IMR-90 (cell line): ENCODE data around the gene GPA33. TPM values are rescaled to one million over a fixed set of nuclear protein-coding genes. Genes with fewer than 3 reads are reported as not detected.

Experiments
- ATAC-seq: fragments of 200-7000 bp; cut with Tn5 transposase; 2 replicates; pipeline ENCODE4 v1.9.1; 2020; ENCODE audit warnings: low read depth, mild to moderate bottlenecking, moderate library complexity
- BruUV-seq: library from RNA; stranded (reverse); fragments of 400-500 nt; replicated peaks from 2 replicates; lab custom pipeline; 2021; lab: Mats Ljungman, UMichigan
- CTCF ChIA-PET: fragments of 300-600 bp; formaldehyde crosslinking; extraction: SDS; loops from one replicate; lab custom pipeline; 2021; ENCODE audit warnings: antibody characterized with exemption; lab: Yijun Ruan, JAX
- POLR2A ChIA-PET: fragments of 300-600 bp; sonication (Branson Sonifier 250); formaldehyde crosslinking; loops from one replicate; lab custom pipeline; 2022; ENCODE audit warnings: antibody characterized with exemption; ENCODE audit not compliant: unreplicated experiment; lab: Charles Lee
- DNase-seq: peaks from one replicate; pipeline ENCODE4 v3.0.0; 2013
- H2AFZ ChIP-seq: replicated peaks from 2 replicates; pipeline ENCODE3; 2013; ENCODE audit warnings: low read length, mild to moderate bottlenecking; ENCODE audit not compliant: poor library complexity
- H2AK5ac ChIP-seq: 2 replicates; pipeline ENCODE4 v1.6.1; 2013; ENCODE audit warnings: low read depth, low read length, inconsistent platforms
- H2AK9ac ChIP-seq: replicated peaks from 2 replicates; pipeline ENCODE3; 2013; ENCODE audit warnings: mild to moderate bottlenecking, low read depth, low read length, moderate library complexity; ENCODE audit not compliant: poor library complexity
- H2BK120ac ChIP-seq: 2 replicates; pipeline ENCODE4 v1.6.1; 2013; ENCODE audit warnings: low read depth, low read length, inconsistent platforms
- H2BK15ac ChIP-seq: 3 replicates; pipeline ENCODE4 v1.6.1; 2013; ENCODE audit warnings: low read depth, low read length, inconsistent platforms
- H2BK20ac ChIP-seq: 2 replicates; pipeline ENCODE4 v1.6.1; 2013; ENCODE audit warnings: low read depth, mild to moderate bottlenecking, inconsistent platforms, low read length, moderate library complexity
- H2BK5ac ChIP-seq: 2 replicates; pipeline ENCODE4 v1.6.1; 2013; ENCODE audit warnings: mild to moderate bottlenecking, low read depth, low read length, inconsistent platforms; ENCODE audit not compliant: poor library complexity, severe bottlenecking
- H3K14ac ChIP-seq: replicated peaks from 2 replicates; pipeline ENCODE4 v1.6.1; 2013; ENCODE audit warnings: low read depth, low read length, inconsistent platforms
- H3K18ac ChIP-seq: 2 replicates; pipeline ENCODE4 v1.6.1; 2013; ENCODE audit warnings: low read depth, low read length, control low read depth
- H3K23ac ChIP-seq: 2 replicates; pipeline ENCODE4 v1.6.1; 2013; ENCODE audit warnings: low read depth, low read length, inconsistent platforms
- H3K27ac ChIP-seq: 2 replicates; pipeline ENCODE4 v1.5.1; 2013; ENCODE audit warnings: mild to moderate bottlenecking, control low read depth, low read length; ENCODE audit not compliant: insufficient read depth
- H3K27me3 ChIP-seq: 2 replicates; pipeline ENCODE4 v1.6.1; 2013; ENCODE audit warnings: low read length; ENCODE audit not compliant: control insufficient read depth, insufficient read depth
- H3K36me3 ChIP-seq: 2 replicates; pipeline ENCODE4 v1.6.1; 2013; ENCODE audit warnings: low read length, mixed read lengths; ENCODE audit not compliant: control insufficient read depth, insufficient read depth
- H3K4ac ChIP-seq: 2 replicates; pipeline ENCODE4 v1.6.1; 2013; ENCODE audit warnings: low read depth, low read length, inconsistent platforms
- H3K4me1 ChIP-seq: 2 replicates; pipeline ENCODE4 v1.6.1; 2013; ENCODE audit warnings: low read length, mixed read lengths; ENCODE audit not compliant: control insufficient read depth, insufficient read depth
- H3K4me2 ChIP-seq: 2 replicates; pipeline ENCODE4 v1.6.1; 2013; ENCODE audit warnings: low read depth, mild to moderate bottlenecking, control low read depth, low read length, moderate library complexity
- H3K4me3 ChIP-seq: 2 replicates; pipeline ENCODE4 v1.5.1; 2013; ENCODE audit warnings: low read depth, mild to moderate bottlenecking, control low read depth, low read length, moderate library complexity; ENCODE audit not compliant: insufficient read depth
- H3K56ac ChIP-seq: 2 replicates; pipeline ENCODE4 v1.6.1; 2013; ENCODE audit warnings: low read length, inconsistent platforms; ENCODE audit not compliant: insufficient read depth; ENCODE audit errors: extremely low read depth
- H3K79me1 ChIP-seq, 2 experiments: 2 replicates each; pipeline ENCODE4 v1.6.1; 2013; ENCODE audit warnings: low read length in 2 of 2, inconsistent platforms in 1 of 2, low read depth in 1 of 2
- H3K9ac ChIP-seq: 2 replicates; pipeline ENCODE4 v1.6.1; 2013; ENCODE audit warnings: low read depth, low read length, control low read depth
- H3K9me1 ChIP-seq: 2 replicates; pipeline ENCODE4 v1.6.1; 2013; ENCODE audit warnings: low read length, inconsistent platforms; ENCODE audit not compliant: insufficient read depth
- H3K9me3 ChIP-seq: 2 replicates; pipeline ENCODE4 v1.6.1; 2013; ENCODE audit warnings: low read length; ENCODE audit not compliant: control insufficient read depth, insufficient read depth
- H4K20me1 ChIP-seq: 2 replicates; pipeline ENCODE4 v1.6.1; 2013; ENCODE audit warnings: low read length, inconsistent platforms; ENCODE audit not compliant: insufficient read depth
- H4K5ac ChIP-seq: 2 replicates; pipeline ENCODE4 v1.6.1; 2013; ENCODE audit warnings: mild to moderate bottlenecking, low read depth, low read length, control low read depth
- H4K8ac ChIP-seq, 2 experiments: 2 replicates each; pipeline ENCODE4 v1.6.1; 2013; ENCODE audit warnings: low read depth in 2 of 2, low read length in 2 of 2, control low read depth in 1 of 2, inconsistent platforms in 1 of 2
- H4K91ac ChIP-seq: 2 replicates; pipeline ENCODE4 v1.6.1; 2013; ENCODE audit warnings: low read depth, low read length, inconsistent platforms; ENCODE audit not compliant: insufficient read depth
- CEBPB ChIP-seq: IDR thresholded peaks from 2 replicates; pipeline ENCODE4 v1.6.1; 2012; ENCODE audit warnings: low read depth, low read length, improper control_type of control experiment
- CHD1 ChIP-seq: IDR thresholded peaks from 2 replicates; pipeline ENCODE4 v1.6.1; 2012; ENCODE audit warnings: low read depth, low read length, improper control_type of control experiment
- CTCF ChIP-seq: conservative IDR thresholded peaks from 2 replicates; pipeline ENCODE4 v1.5.1; 2012; ENCODE audit warnings: mild to moderate bottlenecking, low read depth, low read length, improper control_type of control experiment
- ELK1 ChIP-seq: fragments of 150-350 bp; IDR thresholded peaks from 2 replicates; pipeline ENCODE4 v1.6.1; 2016; ENCODE audit warnings: low read depth, mild to moderate bottlenecking, low read length, moderate library complexity, borderline replicate concordance
- FOS ChIP-seq: fragments of 150-350 bp; IDR thresholded peaks from 2 replicates; pipeline ENCODE4 v1.6.1; 2016; ENCODE audit warnings: low read depth, low read length
- MAFK ChIP-seq: IDR thresholded peaks from 2 replicates; pipeline ENCODE4 v1.6.1; 2012; ENCODE audit warnings: low read depth, low read length, improper control_type of control experiment
- MAZ ChIP-seq: IDR thresholded peaks from 2 replicates; pipeline ENCODE4 v1.6.1; 2012; ENCODE audit warnings: low read depth, mild to moderate bottlenecking, low read length, improper control_type of control experiment, moderate library complexity, borderline replicate concordance
- MXI1 ChIP-seq: IDR thresholded peaks from 2 replicates; pipeline ENCODE4 v1.6.1; 2012; ENCODE audit warnings: low read depth, mild to moderate bottlenecking, low read length, moderate library complexity, borderline replicate concordance
- NFE2L2 ChIP-seq: fragments of 150-350 bp; IDR thresholded peaks from 2 replicates; pipeline ENCODE4 v1.6.1; 2016; ENCODE audit warnings: low read depth, mild to moderate bottlenecking, low read length
- POLR2A ChIP-seq: IDR thresholded peaks from 2 replicates; pipeline ENCODE4 v1.6.1; 2012; ENCODE audit warnings: mild to moderate bottlenecking, low read depth, low read length
- RAD21 ChIP-seq: IDR thresholded peaks from 2 replicates; pipeline ENCODE4 v1.6.1; 2012; ENCODE audit warnings: low read length, improper control_type of control experiment
- RFX5 ChIP-seq: IDR thresholded peaks from 2 replicates; pipeline ENCODE4 v1.8.0; 2012; ENCODE audit warnings: low read depth, mild to moderate bottlenecking, low read length, moderate library complexity
- SMC3 ChIP-seq: fragments of 150-350 bp; IDR thresholded peaks from 2 replicates; pipeline ENCODE4 v1.6.1; 2016; ENCODE audit warnings: low read depth, mild to moderate bottlenecking, antibody characterized with exemption, low read length, moderate library complexity
- USF2 ChIP-seq: fragments of 150-350 bp; IDR thresholded peaks from 2 replicates; pipeline ENCODE4 v1.6.1; 2017; ENCODE audit warnings: mild to moderate bottlenecking, antibody characterized with exemption, low read length, low read depth
- WGBS, 2 experiments: methylation state at CpG; one replicate each; pipeline versions ENCODE4 v1.1.5 to v1.1.7; 2013; ENCODE audit warnings: missing lambda C conversion rate in 2 of 2; ENCODE audit not compliant: insufficient read length in 1 of 2; ENCODE audit errors: extremely low coverage in 2 of 2; 5-methylcytosine and 5-hydroxymethylcytosine counted together
- dilution Hi-C: fragments of 300-500 bp; cut with HindIII; formaldehyde crosslinking; loops from one replicate; pipeline ENCODE4 v1.14.3; 2018; ENCODE audit warnings: low sequenced_read_pairs; ENCODE audit not compliant: unreplicated experiment
- in situ Hi-C: fragments of 300-500 bp; cut with MboI; formaldehyde crosslinking; loops from 3 replicates; pipeline ENCODE4 v1.14.3; 2019; ENCODE audit warnings: low sequenced_read_pairs, inconsistent platforms, mixed read lengths
- intact Hi-C: fragments of 100-400 bp; cut with micrococcal nuclease; formaldehyde crosslinking; loops from 2 replicates; pipeline ENCODE4 v1.10.0; 2022
- polyA plus RNA-seq, 3 experiments: library from polyadenylated mRNA; depleted of rRNA; stranded (reverse); fragments of >200 nt; gene quantifications; 2 replicates each; pipeline ENCODE4 v1.2.3, GENCODE V29; 2012; ENCODE audit warnings: low replicate concordance in 1 of 3
- total RNA-seq: library from RNA; depleted of rRNA; stranded (reverse); fragments of >200 nt; gene quantifications from 2 replicates; pipeline ENCODE4 v1.2.3, GENCODE V29; 2012

Gene GPA33
- total and polyA plus RNA-seq, 2 of the 4 experiments (the other 2 are of a cell fraction): not detected

- H3K9me1 ChIP-seq: no peaks in the 10 kb centered on the region
Measured at GRCh38 chr1:167118188-167118587, 28.0 kb upstream of the GPA33 start.

More at GRCh38 chr1:167118188-167118587, 28.0 kb upstream of the GPA33 start:
- POLR2A ChIA-PET: no interaction called here
- DNase-seq (no peak), ATAC-seq (no peak)
- TF ChIP-seq POLR2A: no peak
- no peak for TF ChIP-seq USF2
- peak; percentile 100 for TF ChIP-seq MAFK
- no peak for TF ChIP-seq ELK1
- no peak for TF ChIP-seq MXI1
- no peak for TF ChIP-seq CEBPB
- TF ChIP-seq CHD1: no peak
- no peak for TF ChIP-seq SMC3
- peak; percentile 68 for TF ChIP-seq NFE2L2
- no peak for TF ChIP-seq RFX5
- no peak for TF ChIP-seq FOS
- TF ChIP-seq MAZ: no peak
- no peak for TF ChIP-seq RAD21
- TF ChIP-seq CTCF: no peak
- Histone ChIP-seq H3K56ac (no peak overlapping the region), H3K23ac (no peak overlapping the region), H3K14ac (no peak overlapping the region), H3K9ac (no peak overlapping the region), H4K91ac (no peak overlapping the region), H4K20me1 (no peaks in the 10 kb centered on the region), H2AK5ac (no peak overlapping the region), H2AK9ac (no peak overlapping the region), H2BK20ac (no peak overlapping the region), H2BK120ac (no peak overlapping the region), H3K27ac (no peak overlapping the region), H3K36me3 (no peaks in the 10 kb centered on the region), H3K4me3 (no peak overlapping the region), H3K79me1 (no peaks in the 10 kb centered on the region), H3K4ac (no peak overlapping the region), H4K5ac (no peak overlapping the region), H3K27me3 (peaks cover 7% of the 10 kb centered on the region), H3K4me1 (no peaks in the 10 kb centered on the region), H3K9me3 (no peaks in the 10 kb centered on the region), H2AFZ (no peak overlapping the region), H2BK15ac (no peak overlapping the region), H4K8ac (no peak overlapping the region), H3K4me2 (no peak overlapping the region), H3K18ac (no peak overlapping the region), H2BK5ac (no peak overlapping the region)
- no TSS peak for BruUV-seq
- CTCF ChIA-PET: interaction anchor here (0.7 kb wide), 1 partner anchor 355 kb away, joined by 3 read pairs; no protein-coding TSS in a partner anchor
- in situ Hi-C loops: no loop called here
- intact Hi-C loops: no loop called here
- dilution Hi-C loops: no loop called here
- WGBS, 2 experiments: no CpG with 5 or more reads among the region's 5 CpGs
